C4-2B (cell line): Measurements from ENCODE around the gene RASSF5.

ENCODE experiments used
- ZFX ChIP-seq: fragments of 450-650 bp; IDR thresholded peaks from 2 replicates; pipeline ENCODE4 v1.6.1; 2017
- TF ChIP-seq, protein P1 (sequence below): fragments of 450-650 bp; conservative IDR thresholded peaks from 2 replicates; pipeline ENCODE4 v1.5.1; 2017; ENCODE audit warnings: mild to moderate bottlenecking

DNA sequence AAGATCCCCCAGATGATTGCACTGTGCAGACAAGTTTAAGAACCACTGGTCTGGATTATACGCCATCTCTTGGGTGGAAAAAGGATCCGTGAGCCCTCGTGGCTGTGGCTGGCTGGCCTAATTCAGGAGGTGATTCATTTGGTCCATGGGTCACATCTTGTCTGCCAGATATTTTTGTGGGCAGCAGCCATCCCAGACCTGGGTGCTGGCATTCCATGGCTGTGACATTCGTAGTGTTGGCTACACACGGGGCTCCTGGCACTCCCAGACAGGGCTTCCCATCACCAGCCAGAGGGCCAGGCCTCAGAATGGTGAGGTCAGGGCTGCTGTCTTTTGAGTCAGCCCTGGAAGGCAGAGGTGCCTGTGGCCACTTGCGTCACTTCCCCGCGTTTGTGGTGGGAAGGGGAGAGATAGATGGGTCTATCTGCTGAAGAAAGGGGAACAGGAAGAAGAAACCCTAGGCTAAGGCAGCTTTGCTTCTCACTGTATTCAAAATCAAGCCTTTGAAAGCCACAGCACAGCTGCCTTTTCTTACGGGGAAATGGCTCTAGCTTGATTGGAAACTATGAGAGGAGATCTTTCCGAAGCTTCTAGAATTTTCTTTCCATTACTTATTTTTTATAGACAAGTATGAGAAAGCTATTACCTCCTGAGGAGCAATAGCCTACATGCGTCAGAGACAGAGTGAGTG is 72.6 kb downstream of the RASSF5 start:
- TF ChIP-seq, protein P1, sequence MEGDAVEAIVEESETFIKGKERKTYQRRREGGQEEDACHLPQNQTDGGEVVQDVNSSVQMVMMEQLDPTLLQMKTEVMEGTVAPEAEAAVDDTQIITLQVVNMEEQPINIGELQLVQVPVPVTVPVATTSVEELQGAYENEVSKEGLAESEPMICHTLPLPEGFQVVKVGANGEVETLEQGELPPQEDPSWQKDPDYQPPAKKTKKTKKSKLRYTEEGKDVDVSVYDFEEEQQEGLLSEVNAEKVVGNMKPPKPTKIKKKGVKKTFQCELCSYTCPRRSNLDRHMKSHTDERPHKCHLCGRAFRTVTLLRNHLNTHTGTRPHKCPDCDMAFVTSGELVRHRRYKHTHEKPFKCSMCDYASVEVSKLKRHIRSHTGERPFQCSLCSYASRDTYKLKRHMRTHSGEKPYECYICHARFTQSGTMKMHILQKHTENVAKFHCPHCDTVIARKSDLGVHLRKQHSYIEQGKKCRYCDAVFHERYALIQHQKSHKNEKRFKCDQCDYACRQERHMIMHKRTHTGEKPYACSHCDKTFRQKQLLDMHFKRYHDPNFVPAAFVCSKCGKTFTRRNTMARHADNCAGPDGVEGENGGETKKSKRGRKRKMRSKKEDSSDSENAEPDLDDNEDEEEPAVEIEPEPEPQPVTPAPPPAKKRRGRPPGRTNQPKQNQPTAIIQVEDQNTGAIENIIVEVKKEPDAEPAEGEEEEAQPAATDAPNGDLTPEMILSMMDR, result no peak
- TF ChIP-seq ZFX, result no peak
